ENCODE measurements around the gene MLPH. TPM values are rescaled to one million over a fixed set of nuclear protein-coding genes. Genes with fewer than 3 reads are reported as not detected.

The MLPH gene
- polyA plus RNA-seq, 3 donors, result not detected

DNA sequence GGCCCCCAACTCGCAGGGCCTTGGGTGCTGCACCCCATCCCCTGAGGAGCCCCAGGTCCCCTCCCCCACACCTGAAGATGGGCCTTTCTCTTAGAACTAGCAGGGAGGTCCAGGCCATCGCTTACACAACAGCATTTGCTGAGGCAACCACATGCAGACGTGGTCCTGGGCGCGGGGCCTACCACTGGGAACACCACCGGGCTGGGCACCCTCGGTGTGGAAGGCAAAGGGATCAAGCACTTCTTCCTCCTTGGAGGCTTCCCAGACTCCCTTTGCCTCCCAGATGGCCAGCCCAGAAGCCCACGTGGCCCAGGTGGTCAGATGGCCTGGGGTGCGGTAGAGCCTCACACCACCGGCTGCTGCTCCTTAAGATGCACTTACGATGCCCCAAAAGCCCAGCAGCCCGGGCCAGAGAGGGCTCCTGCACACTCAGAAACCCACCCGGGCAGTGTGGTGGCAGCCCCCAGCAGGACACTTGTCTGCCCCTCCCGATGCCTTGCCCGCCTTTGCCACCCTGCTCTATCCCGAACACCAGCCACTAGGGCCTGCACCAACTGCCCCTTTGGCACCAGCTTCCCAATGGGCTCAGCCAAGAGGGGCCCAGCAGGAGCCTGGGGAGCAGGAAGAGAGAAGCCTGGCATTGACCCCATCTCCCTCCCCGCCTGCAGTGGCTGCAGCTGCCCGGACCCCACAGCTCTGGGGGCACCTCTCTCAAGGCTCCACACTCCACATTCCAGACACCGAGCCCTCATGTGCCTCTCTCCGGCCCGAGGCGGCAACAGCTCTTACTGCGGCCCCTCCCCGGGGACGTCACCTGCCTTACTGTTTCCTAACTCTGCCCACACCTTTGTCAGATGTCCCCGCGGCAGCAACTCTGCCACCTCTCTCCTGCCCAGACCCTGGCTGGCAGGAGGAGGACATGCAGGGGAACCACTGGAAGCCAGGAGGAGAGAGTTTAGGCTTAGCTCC lies 13.9 kb upstream of the MLPH start:
- H3K36me3 ChIP-seq (replicated peaks in 1 of 2; ENCODE audit: control insufficient read depth in 1 of 2, insufficient read depth in 2 of 2, low read length in 2 of 2), result no peaks in the 10 kb centered on the region
- H3K27me3 ChIP-seq (ENCODE audit: control insufficient read depth in 2 of 2, insufficient read depth in 2 of 2, low read length in 2 of 2), result peaks cover 8 to 22% of the 10 kb centered on the region in 2 donors
- H4K20me1 ChIP-seq (ENCODE audit: insufficient read depth, low read length), result no peaks in the 10 kb centered on the region
- no peaks in the 10 kb centered on the region for H3K36me3 Mint-ChIP-seq
- no peak overlapping the region for H3K9ac ChIP-seq (ENCODE audit: insufficient read depth, low read length, poor library complexity, severe bottlenecking)
- H3K4me3 ChIP-seq (replicated peaks in 1 of 3; ENCODE audit: low read depth in 2 of 3, low read length in 3 of 3), result no peak overlapping the region
- whole genome bisulfite sequencing (ENCODE audit: insufficient coverage), result 87% methylated on average over 24 of the region's 27 CpGs
- peaks cover 0 to 6% (median 2%) of the 10 kb centered on the region in 7 donors for H3K9me3 Mint-ChIP-seq
- intact Hi-C loops (cut with micrococcal nuclease), result loop anchor here in 1 of 2 donors (5.0 to 10.0 kb wide), 2 partner anchors 51 to 318 kb away; no protein-coding TSS in a partner anchor
- peaks cover 18 to 20% of the 10 kb centered on the region in 2 donors for H3K4me1 ChIP-seq (ENCODE audit: control insufficient read depth in 1 of 2, insufficient read depth in 2 of 2, low read length in 2 of 2)
- peak overlapping the region in 3 of 7 donors; percentile 14 to 33 (median 31) for H3K27ac Mint-ChIP-seq
- no peak overlapping the region for H3K4me3 Mint-ChIP-seq
- no peak for TF ChIP-seq CTCF (IDR thresholded peaks at IDR 0.05)
- peaks cover 25% of the 10 kb centered on the region for H3K4me1 Mint-ChIP-seq
- no peaks in the 10 kb centered on the region for H3K79me2 ChIP-seq (ENCODE audit: insufficient read depth, low read length)
- DNase-seq, result no peak
- H3K9me3 ChIP-seq (replicated peaks in 1 of 2; ENCODE audit: control insufficient read depth in 1 of 2, insufficient read depth in 1 of 2, low read length in 2 of 2), result no peaks in the 10 kb centered on the region
- H3K27ac ChIP-seq (ENCODE audit: low read depth in 1 of 2, low read length in 2 of 2), result no peak overlapping the region
- peak overlapping the region; percentile 100 for H2AFZ ChIP-seq (ENCODE audit: insufficient read depth, low read depth, low read length, poor library complexity, severe bottlenecking)
- H3K4me2 ChIP-seq (replicated peaks; ENCODE audit: extremely low read depth, low read length, poor library complexity, severe bottlenecking), result no peak overlapping the region
- peaks cover 14 to 21% (median 17%) of the 10 kb centered on the region in 3 donors for H3K27me3 Mint-ChIP-seq (ENCODE audit: low read depth in 3 of 3)

- Histone ChIP-seq H3K79me2 (ENCODE audit: insufficient read depth, low read length) (no peaks in the 10 kb centered on the region), H3K4me3 (replicated peaks in 1 of 3; ENCODE audit: low read depth in 2 of 3, low read length in 3 of 3) (peak overlapping the region in 1 of 3 experiments; percentile 86), H3K36me3 (replicated peaks in 1 of 2; ENCODE audit: control insufficient read depth in 1 of 2, insufficient read depth in 2 of 2, low read length in 2 of 2) (no peaks in the 10 kb centered on the region), H3K4me2 (replicated peaks; ENCODE audit: extremely low read depth, low read length, poor library complexity, severe bottlenecking) (peak overlapping the region; percentile 93), H3K9ac (ENCODE audit: insufficient read depth, low read length, poor library complexity, severe bottlenecking) (no peak overlapping the region), H3K9me3 (replicated peaks in 1 of 2; ENCODE audit: control insufficient read depth in 1 of 2, insufficient read depth in 1 of 2, low read length in 2 of 2) (no peaks in the 10 kb centered on the region), H3K4me1 (ENCODE audit: control insufficient read depth in 1 of 2, insufficient read depth in 2 of 2, low read length in 2 of 2) (peaks cover 18 to 20% of the 10 kb centered on the region in 2 donors), H3K27ac (ENCODE audit: low read depth in 1 of 2, low read length in 2 of 2) (no peak overlapping the region), H4K20me1 (ENCODE audit: insufficient read depth, low read length) (no peaks in the 10 kb centered on the region), H2AFZ (ENCODE audit: insufficient read depth, low read depth, low read length, poor library complexity, severe bottlenecking) (peak overlapping the region; percentile 100), H3K27me3 (ENCODE audit: control insufficient read depth in 2 of 2, insufficient read depth in 2 of 2, low read length in 2 of 2) (peaks cover 11 to 27% of the 10 kb centered on the region in 2 donors)
- 3% methylated on average over 5 of the region's 11 CpGs for WGBS (ENCODE audit: insufficient coverage)
- Mint-ChIP-seq H3K4me3 (peak overlapping the region; percentile 30 to 49), H3K27ac (peak overlapping the region in 4 of 7 donors; percentile 19 to 77 (median 29)), H3K27me3 (ENCODE audit: low read depth in 3 of 3) (peaks cover 17 to 24% (median 20%) of the 10 kb centered on the region in 3 donors), H3K4me1 (peaks cover 25% of the 10 kb centered on the region), H3K9me3 (peaks cover 0 to 6% (median 2%) of the 10 kb centered on the region in 7 donors), H3K36me3 (no peaks in the 10 kb centered on the region)
- intact Hi-C loops (cut with micrococcal nuclease), result loop anchor here in 1 of 2 donors (5.0 to 10.0 kb wide), 2 partner anchors 52 to 319 kb away; no protein-coding TSS in a partner anchor
- DNase-seq, result peak; percentile 36 to 68 (median 55)
- no peak for TF ChIP-seq CTCF (IDR thresholded peaks at IDR 0.05)
Measured at GRCh38 chr2:237473878-237474441, 13.1 kb upstream of the MLPH start.

Measured in CD14-positive monocyte (primary cell).